ENCODE data around the gene XPO5. TPM values are rescaled to one million over a fixed set of nuclear protein-coding genes. Genes with fewer than 3 reads are reported as not detected.
A peak's percentile ranks its signal among the peaks of the same experiment; 100 is the strongest.

XPO5 gene
- total and polyA plus RNA-seq, 9 of the 15 experiments (the other 6 are each of a cell fraction or from before 2014, with no cell fraction given) = 36.0 to 170 (median 99.1) TPM

GRCh38 chr6:43575772-43576551 is at the start of gene XPO5, which contains the start of gene POLH (continued):
- TF ChIP-seq PBX2 (CRISPR knock-in tag; IDR thresholded peaks at IDR 0.05; ENCODE audit: low read depth) (no peak), PBX2 (tag; conservative IDR thresholded peaks at IDR 0.05; ENCODE audit: low read depth) (0 out of 2 replicates have a peak, but pooled peaks have one; percentile 27), ZNF696 (CRISPR knock-in tag; conservative IDR thresholded peaks at IDR 0.05) (no peak), ZBTB1 (CRISPR knock-in tag; IDR thresholded peaks at IDR 0.05; ENCODE audit: borderline replicate concordance, low read depth) (peak; percentile 72; the same call in 1 of the 2 replicates), SMARCC2 (IDR thresholded peaks at IDR 0.05; ENCODE audit: low read depth) (0 out of 2 replicates have a peak, but pooled peaks have one; percentile 24), ELF2 (CRISPR knock-in tag; IDR thresholded peaks at IDR 0.05) (peak; percentile 88), GTF3C2 (IDR thresholded peaks at IDR 0.05; ENCODE audit: borderline replicate concordance, extremely low read depth, insufficient read length) (peak; percentile 41), HDGF (IDR thresholded peaks at IDR 0.05) (no peak), MLX (CRISPR knock-in tag; conservative IDR thresholded peaks at IDR 0.05) (no peak), ZNF592 (IDR thresholded peaks at IDR 0.05) (0 out of 2 replicates have a peak, but pooled peaks have one; percentile 12), LARP7 (IDR thresholded peaks at IDR 0.05) (no peak), MAZ (CRISPR knock-in tag; conservative IDR thresholded peaks at IDR 0.05 in 1 of 2, IDR thresholded peaks at IDR 0.05 in 1 of 2) (peak; percentile 68 to 88), GATAD2A (IDR thresholded peaks at IDR 0.05) (0 out of 2 replicates have a peak, but pooled peaks have one; percentile 21)
